ENCODE results near the gene PACSIN2.

Gene PACSIN2

GRCh38 chr22:42913874-42914510 is 101.0 kb downstream of the PACSIN2 start:
- Histone ChIP-seq H3K4me1 (ENCODE audit: control insufficient read depth, insufficient read depth, low read length) (peaks cover 13% of the 10 kb centered on the region), H3K27ac (ENCODE audit: low read depth, low read length) (no peak overlapping the region), H3K4me3 (ENCODE audit: low read depth, low read length) (no peak overlapping the region), H3K9ac (ENCODE audit: low read depth, low read length) (no peak overlapping the region), H3K36me3 (ENCODE audit: control insufficient read depth, insufficient read depth, low read length) (peaks cover 16% of the 10 kb centered on the region), H3K27me3 (ENCODE audit: control insufficient read depth, insufficient read depth, low read length) (no peaks in the 10 kb centered on the region), H3K9me3 (ENCODE audit: control insufficient read depth, insufficient read depth, low read length) (no peaks in the 10 kb centered on the region)

- no peak overlapping the region for H3K9ac ChIP-seq (ENCODE audit: low read depth, low read length)
- H3K4me1 ChIP-seq (ENCODE audit: control insufficient read depth, insufficient read depth, low read length): peaks cover 13% of the 10 kb centered on the region
- H3K9me3 ChIP-seq (ENCODE audit: control insufficient read depth, insufficient read depth, low read length): no peaks in the 10 kb centered on the region
- no peak overlapping the region for H3K4me3 ChIP-seq (ENCODE audit: low read depth, low read length)
- no peak overlapping the region for H3K27ac ChIP-seq (ENCODE audit: low read depth, low read length)
- peaks cover 25% of the 10 kb centered on the region for H3K36me3 ChIP-seq (ENCODE audit: control insufficient read depth, insufficient read depth, low read length)
- H3K27me3 ChIP-seq (ENCODE audit: control insufficient read depth, insufficient read depth, low read length): no peaks in the 10 kb centered on the region
These were observed 102.9 kb downstream of the PACSIN2 start for GRCh38 chr22:42912059-42912458.

- H3K9ac ChIP-seq (ENCODE audit: low read depth, low read length): no peak overlapping the region
- H3K36me3 ChIP-seq (ENCODE audit: control insufficient read depth, insufficient read depth, low read length): peaks cover 30% of the 10 kb centered on the region
- H3K9me3 ChIP-seq (ENCODE audit: control insufficient read depth, insufficient read depth, low read length): no peaks in the 10 kb centered on the region
- H3K4me3 ChIP-seq (ENCODE audit: low read depth, low read length): no peak overlapping the region
- H3K4me1 ChIP-seq (ENCODE audit: control insufficient read depth, insufficient read depth, low read length): no peaks in the 10 kb centered on the region
- H3K27ac ChIP-seq (ENCODE audit: low read depth, low read length): no peak overlapping the region
- H3K27me3 ChIP-seq (ENCODE audit: control insufficient read depth, insufficient read depth, low read length): no peaks in the 10 kb centered on the region
These were observed 104.6 kb downstream of the PACSIN2 start for GRCh38 chr22:42910221-42910942.

GRCh38 chr22:42909363-42910058 is 105.4 kb downstream of the PACSIN2 start:
- H3K9ac ChIP-seq (ENCODE audit: low read depth, low read length): no peak overlapping the region
- no peaks in the 10 kb centered on the region for H3K27me3 ChIP-seq (ENCODE audit: control insufficient read depth, insufficient read depth, low read length)
- H3K4me3 ChIP-seq (ENCODE audit: low read depth, low read length): no peak overlapping the region
- no peaks in the 10 kb centered on the region for H3K9me3 ChIP-seq (ENCODE audit: control insufficient read depth, insufficient read depth, low read length)
- peaks cover 30% of the 10 kb centered on the region for H3K36me3 ChIP-seq (ENCODE audit: control insufficient read depth, insufficient read depth, low read length)
- H3K27ac ChIP-seq (ENCODE audit: low read depth, low read length): no peak overlapping the region
- H3K4me1 ChIP-seq (ENCODE audit: control insufficient read depth, insufficient read depth, low read length): 0 out of 2 replicates have a peak, but pooled peaks cover 3% of the 10 kb centered on the region

- no peak overlapping the region for H3K9ac ChIP-seq (ENCODE audit: low read depth, low read length)
- H3K36me3 ChIP-seq (ENCODE audit: control insufficient read depth, insufficient read depth, low read length): peaks cover 30% of the 10 kb centered on the region
- H3K27ac ChIP-seq (ENCODE audit: low read depth, low read length): no peak overlapping the region
- no peaks in the 10 kb centered on the region for H3K9me3 ChIP-seq (ENCODE audit: control insufficient read depth, insufficient read depth, low read length)
- no peak overlapping the region for H3K4me3 ChIP-seq (ENCODE audit: low read depth, low read length)
- 0 out of 2 replicates have a peak, but pooled peaks cover 3% of the 10 kb centered on the region for H3K4me1 ChIP-seq (ENCODE audit: control insufficient read depth, insufficient read depth, low read length)
- no peaks in the 10 kb centered on the region for H3K27me3 ChIP-seq (ENCODE audit: control insufficient read depth, insufficient read depth, low read length)
These were observed 106.6 kb downstream of the PACSIN2 start for GRCh38 chr22:42908374-42908746.

GRCh38 chr22:42907404-42908373 is 107.3 kb downstream of the PACSIN2 start:
- H3K27me3 ChIP-seq (ENCODE audit: control insufficient read depth, insufficient read depth, low read length): no peaks in the 10 kb centered on the region
- H3K4me1 ChIP-seq (ENCODE audit: control insufficient read depth, insufficient read depth, low read length): 0 out of 2 replicates have a peak, but pooled peaks cover 3% of the 10 kb centered on the region
- no peak overlapping the region for H3K4me3 ChIP-seq (ENCODE audit: low read depth, low read length)
- H3K27ac ChIP-seq (ENCODE audit: low read depth, low read length): no peak overlapping the region
- H3K36me3 ChIP-seq (ENCODE audit: control insufficient read depth, insufficient read depth, low read length): peaks cover 30% of the 10 kb centered on the region
- H3K9ac ChIP-seq (ENCODE audit: low read depth, low read length): no peak overlapping the region
- no peaks in the 10 kb centered on the region for H3K9me3 ChIP-seq (ENCODE audit: control insufficient read depth, insufficient read depth, low read length)

- Histone ChIP-seq H3K27ac (ENCODE audit: low read depth, low read length) (no peak overlapping the region), H3K4me3 (ENCODE audit: low read depth, low read length) (no peak overlapping the region), H3K9ac (ENCODE audit: low read depth, low read length) (no peak overlapping the region), H3K36me3 (ENCODE audit: control insufficient read depth, insufficient read depth, low read length) (peaks cover 32% of the 10 kb centered on the region), H3K27me3 (ENCODE audit: control insufficient read depth, insufficient read depth, low read length) (no peaks in the 10 kb centered on the region), H3K9me3 (ENCODE audit: control insufficient read depth, insufficient read depth, low read length) (no peaks in the 10 kb centered on the region), H3K4me1 (ENCODE audit: control insufficient read depth, insufficient read depth, low read length) (0 out of 2 replicates have a peak, but pooled peaks cover 3% of the 10 kb centered on the region)
These were observed 108.2 kb downstream of the PACSIN2 start for GRCh38 chr22:42906605-42907348.

GRCh38 chr22:42905702-42906183 is 109.2 kb downstream of the PACSIN2 start:
- peaks cover 34% of the 10 kb centered on the region for H3K36me3 ChIP-seq (ENCODE audit: control insufficient read depth, insufficient read depth, low read length)
- no peak overlapping the region for H3K27ac ChIP-seq (ENCODE audit: low read depth, low read length)
- no peak overlapping the region for H3K9ac ChIP-seq (ENCODE audit: low read depth, low read length)

GRCh38 chr22:42905217-42905616 is 109.7 kb downstream of the PACSIN2 start:
- Histone ChIP-seq H3K9me3 (ENCODE audit: control insufficient read depth, insufficient read depth, low read length) (no peaks in the 10 kb centered on the region), H3K36me3 (ENCODE audit: control insufficient read depth, insufficient read depth, low read length) (peaks cover 30% of the 10 kb centered on the region), H3K4me3 (ENCODE audit: low read depth, low read length) (no peak overlapping the region), H3K4me1 (ENCODE audit: control insufficient read depth, insufficient read depth, low read length) (0 out of 2 replicates have a peak, but pooled peaks cover 3% of the 10 kb centered on the region), H3K27ac (ENCODE audit: low read depth, low read length) (no peak overlapping the region), H3K27me3 (ENCODE audit: control insufficient read depth, insufficient read depth, low read length) (no peaks in the 10 kb centered on the region), H3K9ac (ENCODE audit: low read depth, low read length) (no peak overlapping the region)

More at GRCh38 chr22:42905702-42906183, 109.2 kb downstream of the PACSIN2 start:
- H3K4me1 ChIP-seq (ENCODE audit: control insufficient read depth, insufficient read depth, low read length): 0 out of 2 replicates have a peak, but pooled peaks cover 3% of the 10 kb centered on the region
- no peaks in the 10 kb centered on the region for H3K9me3 ChIP-seq (ENCODE audit: control insufficient read depth, insufficient read depth, low read length)
- no peaks in the 10 kb centered on the region for H3K27me3 ChIP-seq (ENCODE audit: control insufficient read depth, insufficient read depth, low read length)
- H3K4me3 ChIP-seq (ENCODE audit: low read depth, low read length): no peak overlapping the region

- Histone ChIP-seq H3K36me3 (ENCODE audit: control insufficient read depth, insufficient read depth, low read length) (peaks cover 23% of the 10 kb centered on the region), H3K27me3 (ENCODE audit: control insufficient read depth, insufficient read depth, low read length) (no peaks in the 10 kb centered on the region), H3K9ac (ENCODE audit: low read depth, low read length) (no peak overlapping the region), H3K9me3 (ENCODE audit: control insufficient read depth, insufficient read depth, low read length) (no peaks in the 10 kb centered on the region), H3K4me3 (ENCODE audit: low read depth, low read length) (no peak overlapping the region), H3K4me1 (ENCODE audit: control insufficient read depth, insufficient read depth, low read length) (0 out of 2 replicates have a peak, but pooled peaks cover 3% of the 10 kb centered on the region), H3K27ac (ENCODE audit: low read depth, low read length) (no peak overlapping the region)
These were observed 110.9 kb downstream of the PACSIN2 start for GRCh38 chr22:42904050-42904449.

Measured in HUES48 (cell line).